H1 (cell line): Measurements from ENCODE around the gene FADS2. TPM values are rescaled to one million over a fixed set of nuclear protein-coding genes. Genes with fewer than 3 reads are reported as not detected.

Source experiments
- BACH1 ChIP-seq: IDR thresholded peaks from 2 replicates; pipeline ENCODE4 v1.6.1; 2012; ENCODE audit warnings: low read length, improper control_type of control experiment
- HDAC6 ChIP-seq: IDR thresholded peaks from one replicate; pipeline ENCODE4 v1.7.1; 2012; ENCODE audit warnings: low read depth, mild to moderate bottlenecking, inconsistent platforms, low read length, moderate library complexity
- PHF8 ChIP-seq: fragments of 200-600 bp; sonication (generic); conservative IDR thresholded peaks from 2 replicates; pipeline ENCODE4 v1.7.1; 2012; ENCODE audit warnings: low read depth, mild to moderate bottlenecking, inconsistent platforms, low read length, moderate library complexity
- POU5F1 ChIP-seq: IDR thresholded peaks from 2 replicates; pipeline ENCODE4 v1.6.1; 2011; ENCODE audit warnings: low read depth, mild to moderate bottlenecking, low read length, moderate library complexity
- SP1 ChIP-seq: IDR thresholded peaks from 2 replicates; pipeline ENCODE4 v1.6.1; 2011; ENCODE audit warnings: low read depth, low read length
- TAF1 ChIP-seq: IDR thresholded peaks from 2 replicates; pipeline ENCODE4 v1.6.1; 2011; ENCODE audit warnings: mild to moderate bottlenecking, low read depth, low read length
- TCF12 ChIP-seq: IDR thresholded peaks from 2 replicates; pipeline ENCODE4 v1.6.1; 2011; ENCODE audit warnings: low read depth, mild to moderate bottlenecking, low read length
- polyA plus RNA-seq, 7 experiments: library from polyadenylated mRNA; depleted of rRNA in 3 of 7; stranded (reverse) in 5 of 7; unstranded in 2 of 7; fragments of >200 nt in 5 of 7; fragments of 200-250 nt in 2 of 7; gene quantifications; 1 replicate in 5 of 7; 2 replicates in 1 of 7; 4 replicates in 1 of 7; pipeline versions ENCODE4 v1.2.1 to v1.2.3, GENCODE V29; 2011 to 2013; ENCODE audit warnings: missing spikeins in 2 of 7, mixed read lengths in 2 of 7
- total RNA-seq: library from RNA; stranded (reverse); fragmentation: NEBNext Ultra II Directional; extraction: Animal tissue kit (Norgen Biotek cat#: 25700); gene quantifications from 2 replicates; pipeline ENCODE4 v1.2.1, GENCODE V29; 2021

The FADS2 gene
- total and polyA plus RNA-seq, 2 of the 8 experiments (the other 6 are each of a cell fraction or from before 2014, with no cell fraction given): 499 to 701 TPM

- TF ChIP-seq BACH1 (no peak), TAF1 (no peak), PHF8 (no peak), SP1 (no peak), POU5F1 (no peak), TCF12 (no peak), HDAC6 (no peak)
These were observed 23.2 kb downstream of the FADS2 start (continued) for GRCh38 chr11:61851113-61851899.
